Osteoblast (primary cell): ENCODE results near the gene P2RX4. TPM values are rescaled to one million over a fixed set of nuclear protein-coding genes. Genes with fewer than 3 reads are reported as not detected.

Experiments
- DNase-seq: peaks from one replicate; pipeline ENCODE4 v3.0.0; 2011; ENCODE audit warnings: low spot score, mixed read lengths; ENCODE audit not compliant: insufficient read length; ENCODE audit errors: missing footprints
- H2AFZ ChIP-seq: 2 replicates; pipeline ENCODE4 v1.6.0; 2011; ENCODE audit warnings: mild to moderate bottlenecking, low read length
- H3K27ac ChIP-seq: 2 replicates; pipeline ENCODE4 v1.5.1; 2011; ENCODE audit warnings: mild to moderate bottlenecking, low read depth, low read length, moderate library complexity
- H3K27me3 ChIP-seq: 2 replicates; pipeline ENCODE4 v1.6.0; 2012; ENCODE audit warnings: mild to moderate bottlenecking, control low read depth, inconsistent platforms, low read length, moderate library complexity; ENCODE audit not compliant: insufficient read depth
- H3K36me3 ChIP-seq: 2 replicates; pipeline ENCODE4 v1.5.1; 2011; ENCODE audit warnings: mild to moderate bottlenecking, low read length, control low read depth, moderate library complexity; ENCODE audit not compliant: insufficient read depth
- H3K4me1 ChIP-seq: 2 replicates; pipeline ENCODE4 v1.5.1; 2011; ENCODE audit warnings: mild to moderate bottlenecking, low read length, control low read depth, moderate library complexity; ENCODE audit not compliant: insufficient read depth
- H3K4me2 ChIP-seq: 2 replicates; pipeline ENCODE4 v1.6.0; 2011; ENCODE audit warnings: mild to moderate bottlenecking, low read length; ENCODE audit not compliant: insufficient read depth
- H3K4me3 ChIP-seq: fragments of 200-600 bp; sonication (generic); 3 replicates; pipeline ENCODE4 v1.5.1; 2012; ENCODE audit warnings: mild to moderate bottlenecking, low read length, inconsistent platforms; ENCODE audit not compliant: insufficient read depth
- H3K79me2 ChIP-seq: 2 replicates; pipeline ENCODE4 v1.6.0; 2012; ENCODE audit warnings: mild to moderate bottlenecking, low read length, control low read depth, inconsistent platforms; ENCODE audit not compliant: insufficient read depth
- H3K9me3 ChIP-seq: 2 replicates; pipeline ENCODE4 v1.5.1; 2011; ENCODE audit warnings: low read depth, low read length, control low read depth
- H4K20me1 ChIP-seq: 2 replicates; pipeline ENCODE4 v1.6.0; 2012; ENCODE audit warnings: mild to moderate bottlenecking, low read length, control low read depth; ENCODE audit not compliant: insufficient read depth
- CTCF ChIP-seq: IDR thresholded peaks from 2 replicates; pipeline ENCODE4 v1.5.1; 2011; ENCODE audit warnings: mild to moderate bottlenecking, low read depth, low read length, moderate library complexity; ENCODE audit errors: extremely low read depth
- total RNA-seq: library from RNA; depleted of rRNA; stranded (reverse); fragments of >200 nt; gene quantifications from 2 replicates; pipeline ENCODE4 v1.2.3, GENCODE V29; 2012

Gene P2RX4
- total RNA-seq, 1 donor: 23.5 TPM

GRCh38 chr12:121283388-121283787 is 73.5 kb downstream of the P2RX4 start:
- DNase-seq: no peak
- Histone ChIP-seq H3K9me3 (no peaks in the 10 kb centered on the region), H3K36me3 (peaks cover 5% of the 10 kb centered on the region), H3K4me2 (no peak overlapping the region), H3K4me1 (peaks cover 3% of the 10 kb centered on the region), H4K20me1 (peaks cover 27% of the 10 kb centered on the region), H3K79me2 (peaks cover 65% of the 10 kb centered on the region), H3K4me3 (no peak overlapping the region), H3K27me3 (no peaks in the 10 kb centered on the region), H3K27ac (no peak overlapping the region), H2AFZ (no peak overlapping the region)
- TF ChIP-seq CTCF: no peak

Other genes starting within 250 kb of the P2RX4 start
- gene HNF1A, start 231.6 kb upstream of the P2RX4 start, total RNA-seq: not detected in 2 replicates
- 11.8 and 15.2 TPM in 2 replicates for gene C12orf43, start 193.6 kb upstream of the P2RX4 start, total RNA-seq
- 0.72 and 1.2 TPM in 2 replicates for gene OASL, start 170.9 kb upstream of the P2RX4 start, total RNA-seq
- 3.8 and 4.0 TPM in 2 replicates for gene P2RX7, start 77.3 kb upstream of the P2RX4 start, total RNA-seq
- gene CAMKK2, start 86.6 kb downstream of the P2RX4 start, total RNA-seq: 22.8 and 23.9 TPM in 2 replicates
- gene ANAPC5, start 142.3 kb downstream of the P2RX4 start, total RNA-seq: 168 and 195 TPM in 2 replicates
- 41.6 and 46.6 TPM in 2 replicates for gene RNF34, start 190.0 kb downstream of the P2RX4 start, total RNA-seq